ENCODE measurements around the gene ECI1. TPM values are rescaled to one million over a fixed set of nuclear protein-coding genes. Genes with fewer than 3 reads are reported as not detected.
"Not testable (repeated sequence)": the region's sequence is repeated elsewhere in the genome, so short reads cannot be mapped to it uniquely, and the experiment has no call there.

ECI1 gene
- total RNA-seq, 2 experiments from 2014 or later, result 10.1 to 12.5 TPM

DNA sequence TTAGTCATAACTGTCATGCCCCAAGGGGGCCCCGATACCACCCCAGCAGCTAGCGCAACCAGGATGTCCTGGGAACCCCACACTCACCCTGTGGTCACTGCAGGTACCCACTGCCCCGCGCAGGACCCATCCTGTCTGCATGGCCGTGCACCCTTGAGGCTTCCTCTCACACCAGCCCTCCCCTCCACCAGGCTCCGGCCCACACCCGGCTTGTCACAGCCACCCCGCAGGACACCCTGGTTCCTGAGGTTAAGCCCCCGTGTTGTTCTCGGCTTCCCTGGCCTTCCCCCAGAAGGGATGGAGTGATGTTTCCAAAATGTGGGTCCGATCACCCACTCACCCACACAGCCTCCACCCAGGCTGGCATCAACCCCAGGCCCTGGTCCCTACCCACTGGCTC lies 7.6 kb downstream of the ECI1 start:
- H3K4me3 ChIP-seq (ENCODE audit: low read length), result no peak overlapping the region
- no peak overlapping the region for H3K27ac Mint-ChIP-seq

DNA sequence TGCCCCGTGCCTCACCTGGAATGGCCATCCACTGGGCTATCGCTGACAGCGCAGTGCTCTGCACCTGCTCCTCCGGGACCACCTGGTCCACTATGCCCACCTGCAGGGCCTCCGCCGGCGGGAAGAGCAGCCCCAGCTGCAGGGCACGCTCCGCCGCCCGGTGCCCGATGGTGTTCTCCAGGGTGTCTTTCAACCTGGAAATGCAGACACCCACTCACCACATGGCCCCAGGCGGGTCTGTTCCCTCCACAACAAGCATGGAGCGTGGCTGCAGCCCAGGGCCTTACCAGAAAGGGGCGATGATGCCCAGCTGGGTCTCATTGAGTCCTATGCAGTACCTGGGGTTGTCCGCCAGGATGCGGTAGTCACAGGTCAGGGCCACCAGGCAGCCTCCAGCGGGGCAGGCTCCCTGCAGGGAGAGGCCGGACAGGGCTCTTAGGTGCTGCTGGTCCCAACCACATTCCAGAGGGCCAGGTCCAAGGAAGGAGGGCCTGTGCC lies 8.3 kb downstream of the ECI1 start:
- H3K36me3 Mint-ChIP-seq (ENCODE audit: low read depth), result peaks cover 21% of the 10 kb centered on the region
- no peak overlapping the region for H3K4me3 Mint-ChIP-seq
- H3K9me3 Mint-ChIP-seq, result no peaks in the 10 kb centered on the region
- H3K27ac Mint-ChIP-seq, result no peak overlapping the region
- TF ChIP-seq, protein P1, sequence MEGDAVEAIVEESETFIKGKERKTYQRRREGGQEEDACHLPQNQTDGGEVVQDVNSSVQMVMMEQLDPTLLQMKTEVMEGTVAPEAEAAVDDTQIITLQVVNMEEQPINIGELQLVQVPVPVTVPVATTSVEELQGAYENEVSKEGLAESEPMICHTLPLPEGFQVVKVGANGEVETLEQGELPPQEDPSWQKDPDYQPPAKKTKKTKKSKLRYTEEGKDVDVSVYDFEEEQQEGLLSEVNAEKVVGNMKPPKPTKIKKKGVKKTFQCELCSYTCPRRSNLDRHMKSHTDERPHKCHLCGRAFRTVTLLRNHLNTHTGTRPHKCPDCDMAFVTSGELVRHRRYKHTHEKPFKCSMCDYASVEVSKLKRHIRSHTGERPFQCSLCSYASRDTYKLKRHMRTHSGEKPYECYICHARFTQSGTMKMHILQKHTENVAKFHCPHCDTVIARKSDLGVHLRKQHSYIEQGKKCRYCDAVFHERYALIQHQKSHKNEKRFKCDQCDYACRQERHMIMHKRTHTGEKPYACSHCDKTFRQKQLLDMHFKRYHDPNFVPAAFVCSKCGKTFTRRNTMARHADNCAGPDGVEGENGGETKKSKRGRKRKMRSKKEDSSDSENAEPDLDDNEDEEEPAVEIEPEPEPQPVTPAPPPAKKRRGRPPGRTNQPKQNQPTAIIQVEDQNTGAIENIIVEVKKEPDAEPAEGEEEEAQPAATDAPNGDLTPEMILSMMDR (IDR thresholded peaks at IDR 0.05), result no peak
- intact Hi-C loops (cut with DNase I, micrococcal nuclease), result no loop called here
- DNase-seq, result no peak
- Histone ChIP-seq H3K4me3 (ENCODE audit: low read length) (no peak overlapping the region), H3K27me3 (ENCODE audit: control insufficient read depth in 1 of 2, insufficient read depth in 2 of 2, low read length in 2 of 2) (no peaks in the 10 kb centered on the region), H3K27ac (ENCODE audit: low read depth in 1 of 2, low read length in 2 of 2) (no peak overlapping the region), H3K9me3 (ENCODE audit: control insufficient read depth in 1 of 2, insufficient read depth in 1 of 2, low read length in 2 of 2) (no peaks in the 10 kb centered on the region), H3K4me1 (ENCODE audit: insufficient read depth, low read length) (no peaks in the 10 kb centered on the region), H3K36me3 (ENCODE audit: insufficient read depth, low read length) (peaks cover 40% of the 10 kb centered on the region)
- POLR2A ChIA-PET, result interaction anchor here (0.8 kb wide), 1 partner anchor 29 kb away, joined by 3 read pairs; the partner anchor contains the start of gene PGP
- CTCF ChIA-PET, result no interaction called here
- H3K27me3 Mint-ChIP-seq, result no peaks in the 10 kb centered on the region
- ATAC-seq (ENCODE audit: poor library complexity), result no peak
- H3K4me1 Mint-ChIP-seq (ENCODE audit: low read depth), result no peaks in the 10 kb centered on the region

More for the DNA sequence above, 7.6 kb downstream of the ECI1 start:
- DNase-seq, result no peak
- Mint-ChIP-seq H3K9me3 (no peaks in the 10 kb centered on the region), H3K27me3 (no peaks in the 10 kb centered on the region), H3K4me3 (no peak overlapping the region), H3K4me1 (ENCODE audit: low read depth) (no peaks in the 10 kb centered on the region), H3K36me3 (ENCODE audit: low read depth) (peaks cover 21% of the 10 kb centered on the region)
- H3K27me3 ChIP-seq (ENCODE audit: control insufficient read depth in 1 of 2, insufficient read depth in 2 of 2, low read length in 2 of 2), result no peaks in the 10 kb centered on the region
- ChIA-PET CTCF (no interaction called here), POLR2A (no interaction called here)
- peaks cover 40% of the 10 kb centered on the region for H3K36me3 ChIP-seq (ENCODE audit: insufficient read depth, low read length)
- no peak for ATAC-seq (ENCODE audit: poor library complexity)
- H3K9me3 ChIP-seq (ENCODE audit: control insufficient read depth in 1 of 2, insufficient read depth in 1 of 2, low read length in 2 of 2), result no peaks in the 10 kb centered on the region
- no peaks in the 10 kb centered on the region for H3K4me1 ChIP-seq (ENCODE audit: insufficient read depth, low read length)
- TF ChIP-seq, protein P1 (IDR thresholded peaks at IDR 0.05), result no peak
- H3K27ac ChIP-seq (ENCODE audit: low read depth in 1 of 2, low read length in 2 of 2), result no peak overlapping the region
- intact Hi-C loops (cut with DNase I, micrococcal nuclease), result no loop called here

DNA sequence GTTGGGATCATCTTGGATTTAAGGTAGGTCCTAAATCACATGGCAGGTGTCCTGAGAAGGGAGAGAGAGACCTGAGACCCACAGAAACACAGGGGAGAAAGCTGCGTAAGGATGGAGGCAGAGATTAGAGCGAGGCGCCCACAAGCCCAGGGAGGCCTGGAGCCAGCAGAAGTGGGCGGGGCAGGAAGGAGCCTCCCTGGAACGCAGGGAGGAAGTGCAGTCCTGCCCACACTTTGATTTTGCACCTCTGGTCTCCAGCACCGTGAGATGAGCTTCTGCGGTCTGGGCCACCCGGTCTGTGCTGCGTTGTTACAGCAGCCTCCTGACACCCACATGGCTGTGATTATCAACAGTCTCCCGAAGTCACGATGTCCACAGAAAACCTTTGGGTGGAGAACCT lies 8.8 kb downstream of the ECI1 start:
- H3K4me3 Mint-ChIP-seq, result no peak overlapping the region
- H3K9me3 Mint-ChIP-seq, result no peaks in the 10 kb centered on the region
- DNase-seq (no peak), ATAC-seq (ENCODE audit: poor library complexity) (no peak)
- H3K36me3 Mint-ChIP-seq (ENCODE audit: low read depth), result peaks cover 21% of the 10 kb centered on the region
- TF ChIP-seq, protein P1 (IDR thresholded peaks at IDR 0.05), result no peak
- H3K27me3 ChIP-seq (ENCODE audit: control insufficient read depth in 1 of 2, insufficient read depth in 2 of 2, low read length in 2 of 2), result no peaks in the 10 kb centered on the region
- H3K27me3 Mint-ChIP-seq, result no peaks in the 10 kb centered on the region
- POLR2A ChIA-PET, result interaction anchor here (0.8 kb wide), 1 partner anchor 28 kb away, joined by 3 read pairs; the partner anchor contains the start of gene PGP
- CTCF ChIA-PET, result no interaction called here
- H3K27ac Mint-ChIP-seq, result no peak overlapping the region
- intact Hi-C loops (cut with DNase I, micrococcal nuclease), result no loop called here
- H3K9me3 ChIP-seq (ENCODE audit: control insufficient read depth in 1 of 2, insufficient read depth in 1 of 2, low read length in 2 of 2), result no peaks in the 10 kb centered on the region
- H3K4me3 ChIP-seq (ENCODE audit: low read length), result no peak overlapping the region
- no peaks in the 10 kb centered on the region for H3K4me1 ChIP-seq (ENCODE audit: insufficient read depth, low read length)
- no peaks in the 10 kb centered on the region for H3K4me1 Mint-ChIP-seq (ENCODE audit: low read depth)
- H3K27ac ChIP-seq (ENCODE audit: low read depth in 1 of 2, low read length in 2 of 2), result no peak overlapping the region
- peaks cover 40% of the 10 kb centered on the region for H3K36me3 ChIP-seq (ENCODE audit: insufficient read depth, low read length)

DNA sequence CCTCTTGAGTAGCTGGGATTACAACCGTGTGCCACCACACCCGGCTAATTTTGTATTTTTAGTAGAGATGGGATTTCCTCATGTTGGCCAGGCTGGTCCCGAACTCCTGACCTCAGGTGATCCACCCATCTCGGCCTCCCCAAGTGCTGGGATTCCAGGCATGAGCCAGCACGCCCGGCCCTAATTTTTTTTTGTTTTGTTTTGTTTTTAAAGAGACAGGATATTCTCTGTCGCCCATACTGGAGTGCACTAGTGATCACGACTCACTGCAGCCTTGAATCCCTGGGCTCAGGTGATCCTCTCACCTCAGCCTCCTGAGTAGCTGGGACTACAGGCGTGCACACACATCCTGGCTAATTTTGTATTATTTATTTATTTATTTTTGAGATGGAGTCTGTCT lies 11.1 kb downstream of the ECI1 start:
- H3K4me1 Mint-ChIP-seq (ENCODE audit: low read depth); H3K27ac ChIP-seq (ENCODE audit: low read depth in 1 of 2, low read length in 2 of 2); ATAC-seq (ENCODE audit: poor library complexity); H3K9me3 Mint-ChIP-seq; H3K4me3 Mint-ChIP-seq; CTCF ChIA-PET; H3K27me3 Mint-ChIP-seq; intact Hi-C loops (cut with DNase I, micrococcal nuclease); H3K4me3 ChIP-seq (ENCODE audit: low read length); H3K9me3 ChIP-seq (ENCODE audit: control insufficient read depth in 1 of 2, insufficient read depth in 1 of 2, low read length in 2 of 2); DNase-seq; H3K27ac Mint-ChIP-seq: not testable (repeated sequence)
- H3K36me3 Mint-ChIP-seq (ENCODE audit: low read depth), result peaks cover 23% of the 10 kb centered on the region
- H3K4me1 ChIP-seq (ENCODE audit: insufficient read depth, low read length), result peaks cover 11% of the 10 kb centered on the region
- peaks cover 29% of the 10 kb centered on the region for H3K36me3 ChIP-seq (ENCODE audit: insufficient read depth, low read length)
- peaks cover 0 to 12% of the 10 kb centered on the region in 2 experiments for H3K27me3 ChIP-seq (ENCODE audit: control insufficient read depth in 1 of 2, insufficient read depth in 2 of 2, low read length in 2 of 2)
- POLR2A ChIA-PET, result interaction anchor here (0.7 kb wide), 1 partner anchor 28 kb away, joined by 3 read pairs; no protein-coding TSS in a partner anchor

Data from CD4-positive, alpha-beta T cell (primary cell).